Ovary (tissue), 9 donors: ENCODE results near the gene LCK. TPM values are rescaled to one million over a fixed set of nuclear protein-coding genes. Genes with fewer than 3 reads are reported as not detected.

ENCODE experiments used
- DNase-seq, 5 donors: peaks; one replicate each; pipeline ENCODE4 v3.0.0-alpha.2; 2019 to 2020
- H3K27ac ChIP-seq, 2 donors: fragments of 200-600 bp; one replicate each; pipeline versions ENCODE4 v1.5.1 to v1.8.0; 2019 to 2022
- H3K27me3 ChIP-seq: fragments of 200-600 bp; one replicate; pipeline ENCODE4 v1.8.0; 2022
- H3K36me3 ChIP-seq: fragments of 200-600 bp; sonication (generic); one replicate; pipeline ENCODE4 v1.5.1; 2019
- H3K4me1 ChIP-seq: one replicate; pipeline ENCODE4 v1.8.1; 2013; ENCODE audit warnings: mild to moderate bottlenecking, moderate library complexity; ENCODE audit not compliant: insufficient read depth
- H3K4me3 ChIP-seq: fragments of 200-600 bp; sonication (generic); one replicate; pipeline ENCODE4 v1.5.1; 2017
- H3K9me3 ChIP-seq, 2 donors: fragments of 200-600 bp in 1 of 2; sonication (generic) in 1 of 2; one replicate each; pipeline versions ENCODE4 v1.5.1 to v1.8.1; 2013 to 2019; ENCODE audit warnings: mild to moderate bottlenecking in 1 of 2, moderate library complexity in 1 of 2
- EP300 ChIP-seq: sonication (generic); formaldehyde crosslinking; IDR thresholded peaks from one replicate; pipeline ENCODE4 v1.6.1; 2017; ENCODE audit warnings: antibody characterized with exemption
- POLR2A ChIP-seq: fragments of 450-650 bp; IDR thresholded peaks from one replicate; pipeline ENCODE4 v1.6.1; 2017; ENCODE audit warnings: antibody characterized with exemption, mild to moderate bottlenecking, moderate library complexity
- whole genome bisulfite sequencing, 3 donors: extraction: QIAGEN DNeasy Blood & Tissue Kit in 1 of 3; methylation state at CpG; one replicate each; pipeline versions ENCODE4 v1.1.5 to v1.1.7; 2013 to 2017; 5-methylcytosine and 5-hydroxymethylcytosine counted together
- intact Hi-C, 4 donors: fragments of 100-400 bp; cut with DNase I; formaldehyde crosslinking; loops; one replicate each; pipeline versions ENCODE4 v1.11.0 to v1.15.1; 2022 to 2023
- polyA plus RNA-seq, 2 donors: library from polyadenylated mRNA; stranded (reverse); fragments of 200-250 nt in 1 of 2; fragments of 350-450 nt in 1 of 2; fragmentation: Illumina TruSeq in 1 of 2; extraction: RNeasy Lipid Tissue Mini Kit (QIAGEN cat#74804) in 1 of 2; gene quantifications; one replicate each; pipeline ENCODE4 v1.2.3, GENCODE V29; 2013 to 2014
- total RNA-seq, 7 donors: library from RNA; depleted of rRNA in 2 of 7; stranded (reverse); fragments of >200 nt in 2 of 7; fragmentation: NEBNext Ultra II Directional in 3 of 7; extraction: Animal tissue kit (Norgen Biotek cat#: 25700) in 3 of 7; gene quantifications; one replicate each; pipeline versions ENCODE4 v1.1.0 to v1.2.4, GENCODE V29; 2016 to 2023
- TF ChIP-seq, protein P1 (sequence below), 3 donors: fragments of 450-650 bp in 2 of 3; fragments of 200-600 bp in 1 of 3; IDR thresholded peaks; one replicate each; pipeline versions ENCODE4 v1.5.1 to v1.8.0; 2016 to 2022; ENCODE audit warnings: antibody characterized with exemption in 3 of 3, mild to moderate bottlenecking in 1 of 3
- donor health status: DM: no; HTN: no; CAD: no; lungs with moderate emphysema.
- donor health status: DM: no; HTN: no; CAD: no.
- donor health status: Bipolar disorder and iron deficiency.
- donor health status: DM: yes; HTN: yes; CAD: no.
- donor health status: DM: no; HTN: no; CAD: no.
- donor health status: DM: yes; HTN: yes; CAD: no.

LCK gene
- total and polyA plus RNA-seq, 9 donors, result 0.35 to 2.8 (median 0.92) TPM

DNA sequence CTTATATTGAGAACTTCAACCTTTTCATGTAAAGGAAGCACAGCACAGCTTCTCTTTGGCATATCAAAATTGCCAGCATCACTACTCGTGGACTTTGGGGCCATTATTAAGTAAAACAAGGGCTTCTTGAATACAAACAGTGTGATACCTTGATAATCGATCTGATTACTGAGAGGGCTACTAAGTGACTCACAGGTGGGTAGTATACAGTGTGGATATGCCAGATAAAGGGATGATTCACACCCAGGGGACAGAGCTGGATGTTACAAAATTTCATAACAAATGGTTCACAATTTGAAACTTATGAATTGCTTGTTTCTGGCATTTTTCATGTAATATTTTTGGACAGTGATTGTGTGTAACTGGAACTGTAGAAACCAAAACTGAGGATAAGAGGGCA is 56.3 kb downstream of the LCK start:
- DNase-seq, result no peak
- Histone ChIP-seq H3K4me3 (no peak overlapping the region), H3K36me3 (no peaks in the 10 kb centered on the region), H3K9me3 (no peaks in the 10 kb centered on the region), H3K27ac (no peak overlapping the region), H3K27me3 (no peaks in the 10 kb centered on the region), H3K4me1 (peaks cover 15% of the 10 kb centered on the region)
- TF ChIP-seq POLR2A (no peak), EP300 (no peak)
- TF ChIP-seq, protein P1, sequence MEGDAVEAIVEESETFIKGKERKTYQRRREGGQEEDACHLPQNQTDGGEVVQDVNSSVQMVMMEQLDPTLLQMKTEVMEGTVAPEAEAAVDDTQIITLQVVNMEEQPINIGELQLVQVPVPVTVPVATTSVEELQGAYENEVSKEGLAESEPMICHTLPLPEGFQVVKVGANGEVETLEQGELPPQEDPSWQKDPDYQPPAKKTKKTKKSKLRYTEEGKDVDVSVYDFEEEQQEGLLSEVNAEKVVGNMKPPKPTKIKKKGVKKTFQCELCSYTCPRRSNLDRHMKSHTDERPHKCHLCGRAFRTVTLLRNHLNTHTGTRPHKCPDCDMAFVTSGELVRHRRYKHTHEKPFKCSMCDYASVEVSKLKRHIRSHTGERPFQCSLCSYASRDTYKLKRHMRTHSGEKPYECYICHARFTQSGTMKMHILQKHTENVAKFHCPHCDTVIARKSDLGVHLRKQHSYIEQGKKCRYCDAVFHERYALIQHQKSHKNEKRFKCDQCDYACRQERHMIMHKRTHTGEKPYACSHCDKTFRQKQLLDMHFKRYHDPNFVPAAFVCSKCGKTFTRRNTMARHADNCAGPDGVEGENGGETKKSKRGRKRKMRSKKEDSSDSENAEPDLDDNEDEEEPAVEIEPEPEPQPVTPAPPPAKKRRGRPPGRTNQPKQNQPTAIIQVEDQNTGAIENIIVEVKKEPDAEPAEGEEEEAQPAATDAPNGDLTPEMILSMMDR (IDR thresholded peaks at IDR 0.05), result no peak
- 59 to 70% (median 62%) methylated on average over 2 of the region's 2 CpGs for whole genome bisulfite sequencing, 3 donors
- intact Hi-C loops, result no loop called here

DNA sequence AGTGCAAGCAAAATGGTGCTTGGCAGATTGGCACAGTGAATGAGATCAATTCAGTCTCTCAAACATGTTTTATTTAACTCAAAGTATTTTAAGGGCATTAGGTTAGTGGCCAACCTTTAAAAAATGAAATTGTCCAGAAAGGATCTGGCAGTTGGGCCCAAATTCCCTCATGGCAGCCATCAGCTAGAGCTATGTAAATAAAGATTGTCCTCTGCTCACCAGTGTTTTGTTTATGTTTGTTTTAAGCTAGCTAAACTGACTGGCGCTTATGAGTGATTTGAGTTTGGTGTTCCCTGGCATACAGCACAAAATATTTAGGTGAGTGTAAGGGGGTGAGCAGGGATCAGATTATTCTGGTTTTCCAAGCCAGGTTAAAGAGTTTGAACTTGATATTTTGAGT is 58.9 kb downstream of the LCK start:
- 71 to 95% (median 77%) methylated on average over 1 of the region's 1 CpG for WGBS, 3 donors
- intact Hi-C loops, result no loop called here
- Histone ChIP-seq H3K9me3 (no peaks in the 10 kb centered on the region), H3K36me3 (no peaks in the 10 kb centered on the region), H3K4me1 (peaks cover 15% of the 10 kb centered on the region), H3K27me3 (no peaks in the 10 kb centered on the region), H3K27ac (no peak overlapping the region), H3K4me3 (no peak overlapping the region)
- no peak for DNase-seq
- TF ChIP-seq POLR2A, result no peak
- no peak for TF ChIP-seq EP300
- TF ChIP-seq, protein P1 (IDR thresholded peaks at IDR 0.05), result no peak

DNA sequence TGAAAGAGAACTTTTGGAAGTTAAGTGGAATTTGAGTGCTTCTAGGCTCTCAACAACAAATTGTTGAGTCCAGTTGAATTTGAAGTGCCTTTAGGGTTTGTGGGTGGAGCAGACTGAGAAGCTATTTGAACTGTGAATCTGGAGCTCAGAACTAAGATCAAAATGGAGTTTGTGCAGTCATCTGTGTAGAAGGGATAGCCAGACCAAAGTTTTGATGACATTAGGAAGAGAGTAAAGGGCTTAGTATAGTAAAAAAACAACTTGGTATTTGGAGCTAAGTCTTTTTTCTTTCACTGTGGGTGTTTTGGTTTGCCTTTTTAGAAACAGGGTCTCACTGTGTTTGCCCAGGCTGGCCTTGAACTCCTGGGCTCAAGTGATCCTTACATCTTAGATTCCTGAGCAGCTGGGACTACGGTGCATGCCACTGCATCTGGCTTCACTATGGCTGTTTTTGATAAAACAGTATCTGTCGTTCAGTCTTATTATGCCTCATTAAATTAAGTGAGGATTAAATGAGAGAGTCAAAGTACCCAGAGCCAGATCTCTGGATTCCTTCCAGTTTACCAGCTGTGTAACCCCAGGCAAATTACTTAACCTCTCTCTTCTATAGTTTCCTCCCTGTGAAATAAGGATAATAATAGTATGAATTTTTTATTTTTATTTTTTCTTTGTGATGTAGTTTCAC is 60.8 kb downstream of the LCK start:
- H3K4me1 ChIP-seq, result peaks cover 15% of the 10 kb centered on the region
- no peaks in the 10 kb centered on the region for H3K36me3 ChIP-seq
- H3K27ac ChIP-seq, result peak overlapping the region in 1 of 2 donors; percentile 42
- H3K9me3 ChIP-seq, result no peaks in the 10 kb centered on the region
- no peaks in the 10 kb centered on the region for H3K27me3 ChIP-seq
- TF ChIP-seq POLR2A (no peak), EP300 (no peak)
- TF ChIP-seq, protein P1 (IDR thresholded peaks at IDR 0.05), result no peak
- 7 to 19% (median 9%) methylated on average over 2 of the region's 2 CpGs for WGBS, 3 donors
- H3K4me3 ChIP-seq, result no peak overlapping the region
- no peak for DNase-seq
- intact Hi-C loops, result no loop called here

DNA sequence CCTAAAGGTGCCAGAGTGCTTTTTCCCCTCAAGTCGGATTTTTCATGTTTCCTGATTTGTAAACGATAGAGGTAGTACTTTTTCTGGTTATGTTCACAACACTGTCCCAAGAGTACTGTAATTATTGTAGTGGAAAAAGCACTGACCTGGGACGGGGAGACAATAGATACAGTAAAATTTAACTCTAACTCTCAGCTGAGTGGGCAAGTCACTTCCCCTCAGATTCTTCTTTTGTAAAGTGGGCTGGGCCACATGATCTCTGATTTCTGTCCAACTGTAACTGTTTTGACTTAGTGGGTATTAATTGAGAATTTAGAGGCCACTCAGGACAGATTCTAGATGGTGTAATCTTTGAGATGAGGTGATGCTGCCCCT is 65.8 kb downstream of the LCK start:
- H3K4me1 ChIP-seq, result peaks cover under 1% of the 10 kb centered on the region
- no peak for DNase-seq
- intact Hi-C loops, result no loop called here
- WGBS, 3 donors, result 67 to 80% (median 80%) methylated on average over 3 of the region's 3 CpGs
- H3K27ac ChIP-seq, result no peak overlapping the region
- no peak overlapping the region for H3K4me3 ChIP-seq
- H3K9me3 ChIP-seq, result no peaks in the 10 kb centered on the region
- TF ChIP-seq, protein P1 (IDR thresholded peaks at IDR 0.05), result no peak
- TF ChIP-seq POLR2A, result no peak
- no peak for TF ChIP-seq EP300
- H3K36me3 ChIP-seq, result no peaks in the 10 kb centered on the region
- no peaks in the 10 kb centered on the region for H3K27me3 ChIP-seq
